Caco-2 (cell line): ENCODE data around the gene GNG10. TPM values are rescaled to one million over a fixed set of nuclear protein-coding genes. Genes with fewer than 3 reads are reported as not detected.
"Not testable (repeated sequence)": the region's sequence is repeated elsewhere in the genome, so short reads cannot be mapped to it uniquely, and the experiment has no call there.

Experiments used
- BruUV-seq: library from RNA; stranded (reverse); fragments of 400-500 nt; replicated peaks from 2 replicates; lab custom pipeline; 2021; lab: Mats Ljungman, UMichigan
- CTCF ChIA-PET: fragments of 300-600 bp; sonication (Branson Sonifier 250); formaldehyde crosslinking; loops from one replicate; lab custom pipeline; 2022; ENCODE audit warnings: antibody characterized with exemption; lab: Charles Lee
- POLR2A ChIA-PET: fragments of 300-600 bp; sonication (Branson Sonifier 250); formaldehyde crosslinking; loops from one replicate; lab custom pipeline; 2022; ENCODE audit warnings: antibody characterized with exemption; lab: Charles Lee
- DNase-seq, 2 experiments: peaks; one replicate each; pipeline versions ENCODE4 v3.0.0 to v3.0.0-alpha.2; 2020 to 2022
- H3K27me3 ChIP-seq: replicated peaks from 2 replicates; pipeline ENCODE4 v1.6.0; 2011; ENCODE audit warnings: low read length; ENCODE audit not compliant: control insufficient read depth, insufficient read depth
- H3K36me3 ChIP-seq: 2 replicates; pipeline ENCODE4 v1.5.1; 2011; ENCODE audit warnings: low read length; ENCODE audit not compliant: control insufficient read depth, insufficient read depth
- H3K4me1 ChIP-seq: fragments of 250-450 bp; sonication (Bioruptor Pico); 2 replicates; pipeline ENCODE4 v1.5.1; 2020; ENCODE audit warnings: mild to moderate bottlenecking
- H3K4me3 ChIP-seq: 2 replicates; pipeline ENCODE4 v1.5.1; 2011; ENCODE audit warnings: low read depth, mild to moderate bottlenecking, control low read depth, low read length
- H3K9me3 ChIP-seq: fragments of 250-450 bp; sonication (Bioruptor Pico); 2 replicates; pipeline ENCODE4 v1.5.1; 2020; ENCODE audit warnings: mild to moderate bottlenecking, moderate library complexity
- H3K27ac Mint-ChIP-seq: one replicate; pipeline ENCODE4 v1.8.0; 2022; ENCODE audit warnings: mixed read lengths; ENCODE audit not compliant: unreplicated experiment
- H3K27me3 Mint-ChIP-seq: one replicate; pipeline ENCODE4 v1.8.0; 2022; ENCODE audit warnings: mixed read lengths; ENCODE audit not compliant: insufficient read depth, unreplicated experiment
- H3K36me3 Mint-ChIP-seq: one replicate; pipeline ENCODE4 v1.8.0; 2022; ENCODE audit warnings: mild to moderate bottlenecking, mixed read lengths; ENCODE audit not compliant: insufficient read depth, unreplicated experiment
- H3K4me1 Mint-ChIP-seq: one replicate; pipeline ENCODE4 v1.8.0; 2022; ENCODE audit warnings: low read depth, mixed read lengths; ENCODE audit not compliant: unreplicated experiment
- H3K4me3 Mint-ChIP-seq: one replicate; pipeline ENCODE4 v1.8.0; 2022; ENCODE audit warnings: mild to moderate bottlenecking, moderate library complexity, mixed read lengths; ENCODE audit not compliant: unreplicated experiment
- H3K9me3 Mint-ChIP-seq: one replicate; pipeline ENCODE4 v1.8.0; 2022; ENCODE audit warnings: mixed read lengths; ENCODE audit not compliant: unreplicated experiment
- CTCF ChIP-seq, 2 experiments: fragments of 200-600 bp in 1 of 2; IDR thresholded peaks; 1 replicate in 1 of 2; 2 replicates in 1 of 2; pipeline versions ENCODE4 v1.5.1 to v1.8.0; 2011 to 2022; ENCODE audit warnings: antibody characterized with exemption in 1 of 2, control low read depth in 1 of 2, inconsistent platforms in 1 of 2, low read depth in 1 of 2, low read length in 1 of 2, mild to moderate bottlenecking in 1 of 2, moderate library complexity in 1 of 2; ENCODE audit not compliant: insufficient read depth in 1 of 2, severe bottlenecking in 1 of 2, unreplicated experiment in 1 of 2
- intact Hi-C: fragments of 100-400 bp; cut with micrococcal nuclease; formaldehyde crosslinking; loops from one replicate; pipeline ENCODE4 v1.10.0; 2022; ENCODE audit not compliant: unreplicated experiment
- total RNA-seq: library from RNA; stranded (reverse); gene quantifications from 2 replicates; pipeline ENCODE4 v1.2.3, GENCODE V29; 2022

The GNG10 gene
- total RNA-seq, 1 experiment from 2014 or later: 54.0 TPM

- no peak overlapping the region for H3K4me3 Mint-ChIP-seq
- peaks cover 13% of the 10 kb centered on the region for H3K4me1 Mint-ChIP-seq
These were observed 6.7 kb downstream of the GNG10 start for GRCh38 chr9:111668026-111668573.

GRCh38 chr9:111668601-111669000, 7.2 kb downstream of the GNG10 start:
- H3K4me3 ChIP-seq, POLR2A ChIA-PET, H3K27ac Mint-ChIP-seq, H3K9me3 Mint-ChIP-seq, H3K9me3 ChIP-seq, H3K27me3 Mint-ChIP-seq, H3K27me3 ChIP-seq, DNase-seq, intact Hi-C loops, H3K4me3 Mint-ChIP-seq, BruUV-seq, CTCF ChIA-PET, H3K4me1 Mint-ChIP-seq, H3K36me3 ChIP-seq: not testable (repeated sequence)
- H3K4me1 ChIP-seq: peaks cover 10% of the 10 kb centered on the region
- H3K36me3 Mint-ChIP-seq: peaks cover 23% of the 10 kb centered on the region

More at GRCh38 chr9:111668026-111668573, 6.7 kb downstream of the GNG10 start:
- Histone ChIP-seq H3K4me3 (no peak overlapping the region), H3K4me1 (peaks cover 13% of the 10 kb centered on the region), H3K36me3 (no peaks in the 10 kb centered on the region), H3K9me3 (no peaks in the 10 kb centered on the region), H3K27me3 (no peaks in the 10 kb centered on the region)
- no TSS peak for BruUV-seq
- H3K27ac Mint-ChIP-seq: no peak overlapping the region
- no peak for DNase-seq
- ChIA-PET CTCF (interaction anchor here (0.6 kb wide), 1 partner anchor 13 kb away, joined by 4 read pairs; no protein-coding TSS in a partner anchor), POLR2A (no interaction called here)
- TF ChIP-seq CTCF (IDR thresholded peaks at IDR 0.05; ENCODE audit: insufficient read depth in 1 of 2, low read depth in 1 of 2, low read length in 1 of 2, severe bottlenecking in 1 of 2, unreplicated experiment in 1 of 2): no peak
- intact Hi-C loops: no loop called here
- H3K27me3 Mint-ChIP-seq: no peaks in the 10 kb centered on the region
- H3K36me3 Mint-ChIP-seq: peaks cover 28% of the 10 kb centered on the region
- H3K9me3 Mint-ChIP-seq: no peaks in the 10 kb centered on the region

- BruUV-seq: no TSS peak
- intact Hi-C loops: no loop called here
- POLR2A ChIA-PET: interaction anchor here (0.7 kb wide), 1 partner anchor 14 kb away, joined by 3 read pairs; no protein-coding TSS in a partner anchor
These were observed 12.9 kb downstream of the GNG10 start for GRCh38 chr9:111674319-111674718.

More at GRCh38 chr9:111674319-111674718, 12.9 kb downstream of the GNG10 start:
- H3K36me3 ChIP-seq: 0 out of 2 replicates have a peak, but pooled peaks cover 2% of the 10 kb centered on the region
- no peak for DNase-seq
- no peak overlapping the region for H3K4me3 Mint-ChIP-seq
- no peaks in the 10 kb centered on the region for H3K4me1 ChIP-seq
- H3K27me3 ChIP-seq: no peaks in the 10 kb centered on the region
- CTCF ChIA-PET: no interaction called here
- H3K9me3 Mint-ChIP-seq: no peaks in the 10 kb centered on the region
- no peak for TF ChIP-seq CTCF (IDR thresholded peaks at IDR 0.05; ENCODE audit: insufficient read depth in 1 of 2, low read depth in 1 of 2, low read length in 1 of 2, severe bottlenecking in 1 of 2, unreplicated experiment in 1 of 2)
- no peaks in the 10 kb centered on the region for H3K27me3 Mint-ChIP-seq
- no peaks in the 10 kb centered on the region for H3K4me1 Mint-ChIP-seq
- no peaks in the 10 kb centered on the region for H3K9me3 ChIP-seq
- H3K27ac Mint-ChIP-seq: no peak overlapping the region
- no peak overlapping the region for H3K4me3 ChIP-seq
- peaks cover 22% of the 10 kb centered on the region for H3K36me3 Mint-ChIP-seq
